Karpas-422 (cell line): ENCODE measurements around the gene CNTNAP2. TPM values are rescaled to one million over a fixed set of nuclear protein-coding genes. Genes with fewer than 3 reads are reported as not detected.

Experiments
- DNase-seq: peaks from one replicate; pipeline ENCODE4 v3.0.0-alpha.2; 2015
- H2AFZ ChIP-seq: fragments of 200-600 bp; sonication (generic); 2 replicates; pipeline ENCODE4 v1.6.1; 2014; ENCODE audit warnings: antibody characterized with exemption, low read length, mixed read lengths
- H3K27ac ChIP-seq: fragments of 200-600 bp; sonication (generic); 2 replicates; pipeline ENCODE4 v1.5.1; 2014; ENCODE audit warnings: mild to moderate bottlenecking, low read length, moderate library complexity
- H3K27me3 ChIP-seq: fragments of 200-600 bp; sonication (generic); 2 replicates; pipeline ENCODE4 v1.6.1; 2014; ENCODE audit warnings: low read length, mixed read lengths
- H3K36me3 ChIP-seq: fragments of 200-600 bp; sonication (generic); 2 replicates; pipeline ENCODE4 v1.6.1; 2014; ENCODE audit warnings: low read length, mixed read lengths; ENCODE audit not compliant: insufficient read depth
- H3K4me1 ChIP-seq: fragments of 200-600 bp; sonication (generic); 2 replicates; pipeline ENCODE4 v1.6.1; 2014; ENCODE audit warnings: mild to moderate bottlenecking, low read length, mixed read lengths
- H3K4me2 ChIP-seq: fragments of 200-600 bp; sonication (generic); 2 replicates; pipeline ENCODE4 v1.6.1; 2014; ENCODE audit warnings: low read length, low read depth, mild to moderate bottlenecking; ENCODE audit not compliant: poor library complexity, severe bottlenecking
- H3K4me3 ChIP-seq: fragments of 200-600 bp; sonication (generic); 2 replicates; pipeline ENCODE4 v1.5.1; 2014; ENCODE audit warnings: mild to moderate bottlenecking, antibody characterized with exemption, low read length, mixed read lengths
- H3K79me2 ChIP-seq: fragments of 200-600 bp; sonication (generic); 2 replicates; pipeline ENCODE4 v1.6.1; 2014; ENCODE audit warnings: mild to moderate bottlenecking, low read length, mixed read lengths
- H3K9ac ChIP-seq: fragments of 200-600 bp; sonication (generic); 2 replicates; pipeline ENCODE4 v1.6.0; 2014; ENCODE audit warnings: low read length
- H3K9me2 ChIP-seq: fragments of 200-600 bp; sonication (generic), shearing (Covaris generic); replicated peaks from 2 replicates; pipeline ENCODE4 v1.6.0; 2014; ENCODE audit warnings: mild to moderate bottlenecking, low read length, moderate library complexity; ENCODE audit not compliant: insufficient read depth
- H3K9me3 ChIP-seq: fragments of 300-700, 200-600 bp; sonication (generic); 2 replicates; pipeline ENCODE4 v1.6.1; 2014; ENCODE audit warnings: low read length, mixed read lengths
- H4K20me1 ChIP-seq: fragments of 200-600 bp; sonication (generic); 2 replicates; pipeline ENCODE4 v1.6.1; 2014; ENCODE audit warnings: mild to moderate bottlenecking, antibody characterized with exemption, low read length, low read depth; ENCODE audit not compliant: insufficient read depth
- total RNA-seq: library from RNA; depleted of rRNA; stranded (reverse); fragments of >200 nt; shearing (Covaris generic); gene quantifications from 2 replicates; pipeline ENCODE4 v1.2.3, GENCODE V29; 2014; ENCODE audit warnings: low replicate concordance

CNTNAP2 gene
- total RNA-seq, 1 experiment from 2014 or later, result not detected

GRCh38 chr7:147197006-147197405, 1080.4 kb downstream of the CNTNAP2 start:
- Histone ChIP-seq H2AFZ (no peak overlapping the region), H3K4me1 (no peaks in the 10 kb centered on the region), H3K9me2 (no peaks in the 10 kb centered on the region), H3K27me3 (no peaks in the 10 kb centered on the region), H3K4me3 (peak overlapping the region; percentile 27; the same call in 1 of the 2 replicates), H3K4me2 (peak overlapping the region; percentile 42), H3K9me3 (peaks cover 9% of the 10 kb centered on the region), H3K36me3 (no peaks in the 10 kb centered on the region), H3K9ac (no peak overlapping the region), H3K27ac (no peak overlapping the region), H3K79me2 (no peaks in the 10 kb centered on the region), H4K20me1 (no peaks in the 10 kb centered on the region)
- no peak for DNase-seq

GRCh38 chr7:147199868-147200267, 1083.3 kb downstream of the CNTNAP2 start:
- H3K27ac ChIP-seq, result no peak overlapping the region
- no peak overlapping the region for H3K4me2 ChIP-seq
- no peak overlapping the region for H3K9ac ChIP-seq
- H2AFZ ChIP-seq, result no peak overlapping the region
- H3K27me3 ChIP-seq, result no peaks in the 10 kb centered on the region
- no peaks in the 10 kb centered on the region for H3K79me2 ChIP-seq
- DNase-seq, result no peak
- no peaks in the 10 kb centered on the region for H3K9me2 ChIP-seq
- H3K4me3 ChIP-seq, result no peak overlapping the region
- no peaks in the 10 kb centered on the region for H4K20me1 ChIP-seq
- no peaks in the 10 kb centered on the region for H3K4me1 ChIP-seq
- H3K9me3 ChIP-seq, result peaks cover 12% of the 10 kb centered on the region
- no peaks in the 10 kb centered on the region for H3K36me3 ChIP-seq

GRCh38 chr7:147207988-147208387, 1091.4 kb downstream of the CNTNAP2 start:
- no peak overlapping the region for H3K27ac ChIP-seq
- no peaks in the 10 kb centered on the region for H3K27me3 ChIP-seq
- no peak overlapping the region for H2AFZ ChIP-seq
- no peaks in the 10 kb centered on the region for H3K4me1 ChIP-seq
- no peaks in the 10 kb centered on the region for H3K79me2 ChIP-seq
- H3K9ac ChIP-seq, result no peak overlapping the region
- no peak for DNase-seq
- H3K9me2 ChIP-seq, result no peaks in the 10 kb centered on the region
- H4K20me1 ChIP-seq, result no peaks in the 10 kb centered on the region
- H3K4me3 ChIP-seq, result no peak overlapping the region
- H3K4me2 ChIP-seq, result no peak overlapping the region
- H3K36me3 ChIP-seq, result no peaks in the 10 kb centered on the region
- peaks cover 16% of the 10 kb centered on the region for H3K9me3 ChIP-seq

GRCh38 chr7:147231275-147231674, 1114.7 kb downstream of the CNTNAP2 start:
- no peaks in the 10 kb centered on the region for H3K4me1 ChIP-seq
- H3K36me3 ChIP-seq, result no peaks in the 10 kb centered on the region
- no peaks in the 10 kb centered on the region for H3K9me2 ChIP-seq
- no peak overlapping the region for H3K27ac ChIP-seq
- H2AFZ ChIP-seq, result no peak overlapping the region
- H3K4me3 ChIP-seq, result no peak overlapping the region
- DNase-seq, result no peak
- H3K79me2 ChIP-seq, result no peaks in the 10 kb centered on the region
- H3K4me2 ChIP-seq, result no peak overlapping the region
- H3K9me3 ChIP-seq, result peaks cover 18% of the 10 kb centered on the region
- H3K9ac ChIP-seq, result no peak overlapping the region
- H4K20me1 ChIP-seq, result no peaks in the 10 kb centered on the region
- no peaks in the 10 kb centered on the region for H3K27me3 ChIP-seq

GRCh38 chr7:147235645-147236382, 1119.2 kb downstream of the CNTNAP2 start:
- Histone ChIP-seq H3K4me2 (no peak overlapping the region), H2AFZ (no peak overlapping the region), H4K20me1 (no peaks in the 10 kb centered on the region), H3K36me3 (no peaks in the 10 kb centered on the region), H3K27me3 (no peaks in the 10 kb centered on the region), H3K9me3 (peaks cover 18% of the 10 kb centered on the region; the same call in 1 of the 2 replicates), H3K9ac (no peak overlapping the region), H3K4me1 (no peaks in the 10 kb centered on the region), H3K79me2 (no peaks in the 10 kb centered on the region), H3K9me2 (no peaks in the 10 kb centered on the region), H3K27ac (no peak overlapping the region), H3K4me3 (no peak overlapping the region)
- no peak for DNase-seq

DNA sequence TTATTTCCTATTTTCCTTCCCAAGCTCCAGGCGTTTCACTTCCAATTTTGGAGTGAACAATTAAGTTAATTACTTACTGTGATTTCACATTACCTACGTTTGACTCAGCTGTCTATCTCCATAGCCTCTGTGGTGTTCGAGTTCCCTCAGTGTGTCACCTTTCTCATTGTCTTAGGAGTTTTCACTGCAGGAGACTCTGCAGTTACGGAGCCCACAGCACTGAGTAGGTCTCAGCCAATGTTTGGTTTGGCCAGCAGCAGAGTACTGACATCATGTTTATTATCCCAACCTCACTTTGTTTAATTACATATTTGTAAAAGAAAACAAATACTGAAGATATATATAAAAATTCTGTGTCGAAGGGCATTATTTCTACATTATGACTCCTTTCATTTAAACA, 1123.9 kb downstream of the CNTNAP2 start:
- DNase-seq, result no peak
- H3K27me3 ChIP-seq, result no peaks in the 10 kb centered on the region
- H3K9me3 ChIP-seq, result peaks cover 10% of the 10 kb centered on the region; the same call in 1 of the 2 replicates
- H3K9ac ChIP-seq, result no peak overlapping the region
- H3K4me1 ChIP-seq, result no peaks in the 10 kb centered on the region
- no peaks in the 10 kb centered on the region for H3K79me2 ChIP-seq
- H2AFZ ChIP-seq, result no peak overlapping the region
- no peak overlapping the region for H3K27ac ChIP-seq
- no peaks in the 10 kb centered on the region for H3K9me2 ChIP-seq
- no peaks in the 10 kb centered on the region for H3K36me3 ChIP-seq
- no peaks in the 10 kb centered on the region for H4K20me1 ChIP-seq
- H3K4me3 ChIP-seq, result no peak overlapping the region
- H3K4me2 ChIP-seq, result no peak overlapping the region

DNA sequence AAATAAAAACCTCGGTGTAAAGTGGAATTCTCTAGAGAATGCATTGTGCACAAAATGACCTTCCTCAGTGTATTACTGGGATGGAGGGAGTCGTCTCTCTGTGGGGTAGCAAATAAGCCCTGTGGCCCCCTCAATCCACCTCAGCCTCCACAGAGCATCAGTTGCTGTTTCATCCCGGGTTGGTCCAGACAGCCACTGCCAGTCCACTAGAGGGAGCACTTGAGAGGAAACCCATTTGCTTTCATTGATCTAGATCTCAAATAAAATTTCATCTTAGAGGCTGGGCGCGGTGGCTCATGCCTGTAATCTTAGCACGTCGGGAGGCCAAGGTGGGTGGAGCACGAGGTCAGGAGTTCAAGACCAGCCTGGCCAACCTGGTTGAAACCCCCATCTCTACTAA, 1128.7 kb downstream of the CNTNAP2 start:
- Histone ChIP-seq H3K79me2 (no peaks in the 10 kb centered on the region), H3K36me3 (no peaks in the 10 kb centered on the region), H3K4me2 (no peak overlapping the region), H3K27ac (no peak overlapping the region), H3K4me1 (no peaks in the 10 kb centered on the region), H4K20me1 (no peaks in the 10 kb centered on the region), H3K4me3 (no peak overlapping the region), H3K9me3 (0 out of 2 replicates have a peak, but pooled peaks cover 3% of the 10 kb centered on the region), H2AFZ (no peak overlapping the region), H3K9me2 (no peaks in the 10 kb centered on the region), H3K9ac (no peak overlapping the region), H3K27me3 (no peaks in the 10 kb centered on the region)
- peak; percentile 84 for DNase-seq

- Histone ChIP-seq H3K27me3 (no peaks in the 10 kb centered on the region), H3K4me2 (no peak overlapping the region), H3K4me1 (no peaks in the 10 kb centered on the region), H3K36me3 (no peaks in the 10 kb centered on the region), H3K79me2 (no peaks in the 10 kb centered on the region), H3K4me3 (no peak overlapping the region), H3K27ac (no peak overlapping the region), H4K20me1 (no peaks in the 10 kb centered on the region), H3K9me3 (peaks cover 5% of the 10 kb centered on the region; the same call in 1 of the 2 replicates), H2AFZ (no peak overlapping the region), H3K9me2 (no peaks in the 10 kb centered on the region), H3K9ac (no peak overlapping the region)
- DNase-seq, result no peak
Measured at GRCh38 chr7:147249956-147250355, 1133.4 kb downstream of the CNTNAP2 start.
